ENCODE results near the gene RPL27.

DNA sequence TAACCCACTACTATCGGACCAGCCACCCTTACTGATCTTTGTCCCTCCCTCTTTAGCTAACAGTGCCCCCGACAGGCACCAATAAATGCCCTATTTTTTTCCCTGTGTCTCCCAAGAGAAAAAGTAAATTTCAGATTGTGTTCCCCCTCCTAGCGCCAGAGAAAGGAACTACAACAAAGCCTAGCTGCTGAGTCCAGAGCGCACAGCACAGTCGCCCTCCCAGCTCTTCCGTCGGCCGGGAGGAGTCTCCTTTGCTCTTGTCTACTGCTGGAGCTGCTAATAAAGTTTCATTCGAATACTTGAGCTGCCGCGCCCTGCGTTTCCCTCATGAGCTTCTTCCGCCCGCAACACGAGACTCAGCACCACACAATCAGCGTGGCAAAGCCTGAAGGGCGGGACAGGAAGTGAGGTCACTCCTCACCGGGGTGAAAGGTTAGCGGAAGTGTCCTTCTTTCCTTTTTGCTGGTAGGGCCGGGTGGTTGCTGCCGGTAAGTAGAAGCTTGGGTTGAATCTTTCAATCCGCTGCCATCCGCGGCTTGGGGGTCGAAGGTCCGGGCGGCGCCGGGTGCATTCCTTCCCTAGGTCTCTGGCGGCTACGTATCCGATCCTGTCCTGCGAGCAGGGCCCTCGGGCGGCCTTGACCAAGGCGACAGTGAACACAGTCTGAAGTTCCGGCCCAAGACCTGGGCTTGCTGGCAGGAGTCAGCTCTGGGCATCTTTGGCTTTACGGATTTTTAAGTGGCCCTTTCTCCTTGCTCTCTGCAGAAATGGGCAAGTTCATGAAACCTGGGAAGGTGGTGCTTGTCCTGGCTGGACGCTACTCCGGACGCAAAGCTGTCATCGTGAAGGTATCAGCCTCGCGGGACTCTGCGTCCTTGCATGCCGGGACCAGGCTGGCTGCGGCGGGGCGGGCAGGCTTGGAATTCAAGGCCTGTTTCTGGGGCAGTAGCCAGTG lies at the start of gene RPL27:
- TF ChIP-seq ESRRG (CRISPR knock-in tag; IDR thresholded peaks at IDR 0.05) (no peak), ZNF8 (CRISPR knock-in tag; IDR thresholded peaks at IDR 0.05) (no peak), ZC3H10 (CRISPR knock-in tag; IDR thresholded peaks at IDR 0.05) (no peak), BACH2 (CRISPR knock-in tag; IDR thresholded peaks at IDR 0.05; ENCODE audit: borderline replicate concordance) (no peak), GLIS3 (CRISPR knock-in tag; IDR thresholded peaks at IDR 0.05) (no peak), ARNTL (CRISPR knock-in tag; IDR thresholded peaks at IDR 0.05; ENCODE audit: borderline replicate concordance, low read depth) (no peak), PPARA (CRISPR knock-in tag; IDR thresholded peaks at IDR 0.05; ENCODE audit: borderline replicate concordance) (no peak)
